ENCODE data around the gene GSG1L2.

The GSG1L2 gene

DNA sequence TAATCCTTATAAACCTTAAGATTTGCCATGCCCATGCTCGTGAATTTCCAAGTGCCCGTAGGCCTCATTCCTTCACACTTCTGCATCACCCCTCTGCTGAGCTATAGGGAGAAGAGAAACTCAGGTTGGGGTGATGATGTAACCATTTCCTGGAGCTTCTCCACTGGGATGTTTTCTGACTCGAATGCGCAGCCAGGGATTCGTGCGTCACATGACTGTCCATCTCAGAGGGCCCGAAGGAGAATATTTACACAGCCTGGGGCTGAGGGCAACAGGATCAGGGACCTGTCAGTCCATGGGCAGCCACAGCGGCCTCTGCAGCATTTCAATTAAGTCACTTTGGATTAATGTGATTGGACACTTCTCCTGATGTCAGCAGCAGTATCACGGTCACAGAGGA is 8.7 kb downstream of the GSG1L2 start:
- no peaks in the 10 kb centered on the region for H3K36me3 Mint-ChIP-seq
- H3K27ac Mint-ChIP-seq = no peak overlapping the region
- no peak overlapping the region for H3K4me3 Mint-ChIP-seq

GRCh38 chr17:9811537-9811936 is 10.3 kb downstream of the GSG1L2 start:
- Mint-ChIP-seq H3K27me3 (peaks cover 0 to 4% of the 10 kb centered on the region in 2 donors), H3K36me3 (no peaks in the 10 kb centered on the region), H3K4me1 (peaks cover 0 to 4% of the 10 kb centered on the region in 2 donors), H3K9me3 (peaks cover 5 to 6% of the 10 kb centered on the region in 2 donors), H3K4me3 (no peak overlapping the region), H3K27ac (no peak overlapping the region)
- DNase-seq (no peak), ATAC-seq (replicated peaks) (no peak)

More for the DNA sequence above, 8.7 kb downstream of the GSG1L2 start:
- peaks cover 6% of the 10 kb centered on the region in 2 donors for H3K9me3 Mint-ChIP-seq
- no peak for ATAC-seq (replicated peaks)
- peaks cover 0 to 6% of the 10 kb centered on the region in 2 donors for H3K4me1 Mint-ChIP-seq
- no peak for DNase-seq
- H3K27me3 Mint-ChIP-seq = no peaks in the 10 kb centered on the region

DNA sequence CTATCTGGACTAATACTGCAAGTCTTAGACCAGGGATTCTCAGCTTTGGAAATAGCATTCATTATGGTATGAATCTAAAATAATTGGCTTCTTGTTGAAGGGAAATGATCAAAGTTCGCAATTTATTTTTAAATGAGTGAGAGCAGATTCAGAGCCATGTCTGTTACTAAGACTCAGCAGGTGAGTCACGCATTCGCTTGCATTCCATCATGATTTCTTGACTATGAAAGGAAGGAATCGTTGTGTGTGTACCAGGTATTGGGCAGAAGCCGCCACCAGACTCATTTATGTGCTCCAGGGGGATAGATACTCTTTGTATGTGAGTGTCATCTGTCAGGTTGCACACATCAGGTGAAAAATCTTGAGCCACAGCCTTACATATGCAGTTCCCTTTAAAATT is 10.8 kb downstream of the GSG1L2 start:
- no peak overlapping the region for H3K4me3 Mint-ChIP-seq
- H3K36me3 Mint-ChIP-seq = no peaks in the 10 kb centered on the region
- H3K4me1 Mint-ChIP-seq = no peaks in the 10 kb centered on the region
- H3K27me3 Mint-ChIP-seq = peaks cover 0 to 4% of the 10 kb centered on the region in 2 donors
- no peak overlapping the region for H3K27ac Mint-ChIP-seq
- H3K9me3 Mint-ChIP-seq = peaks cover under 1 to 1% of the 10 kb centered on the region in 2 donors
- ATAC-seq (replicated peaks) (no peak), DNase-seq (no peak)

DNA sequence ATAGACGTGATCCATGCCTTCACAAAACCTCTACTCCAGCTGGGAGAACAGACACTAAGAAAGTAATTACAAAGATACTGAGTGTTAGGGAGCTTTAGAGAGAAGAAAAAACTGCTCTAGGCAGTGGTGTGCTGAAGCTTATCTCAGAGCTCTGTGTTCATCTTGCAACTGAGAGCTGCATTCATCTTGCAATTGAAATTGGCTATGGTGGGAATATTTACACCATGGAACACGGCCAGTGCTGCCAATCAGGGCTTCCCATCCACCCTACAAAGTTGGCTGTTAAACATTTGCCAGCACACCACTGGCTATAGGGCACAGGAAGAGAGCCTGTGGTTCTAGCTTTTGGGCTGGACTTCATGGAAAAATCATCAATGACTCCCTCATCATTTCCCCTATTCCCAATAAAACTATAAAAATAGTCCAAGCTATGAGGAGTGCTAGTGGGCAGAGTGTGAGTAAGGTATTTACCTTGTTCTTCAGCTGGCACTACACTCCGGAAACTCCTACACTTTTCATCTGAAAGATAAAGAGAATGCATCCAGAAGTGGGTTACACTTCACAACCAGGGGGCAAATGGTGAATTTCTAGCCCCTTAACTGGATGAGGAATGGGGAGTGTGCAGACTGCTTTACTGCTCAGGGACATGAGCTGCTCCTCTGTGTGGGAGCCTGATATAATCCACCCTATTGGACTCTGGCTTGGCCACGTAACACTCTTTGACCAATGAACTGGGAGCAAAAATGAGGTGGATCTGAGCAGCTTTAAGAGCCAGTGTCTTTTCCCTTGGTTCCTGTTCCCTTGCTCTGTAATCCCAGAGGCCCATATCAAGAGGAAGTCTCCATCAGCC is 11.6 kb downstream of the GSG1L2 start:
- ATAC-seq (replicated peaks) (no peak), DNase-seq (no peak)
- H3K4me1 Mint-ChIP-seq = no peaks in the 10 kb centered on the region
- H3K36me3 Mint-ChIP-seq = no peaks in the 10 kb centered on the region
- H3K4me3 Mint-ChIP-seq = no peak overlapping the region
- peaks cover 0 to 4% of the 10 kb centered on the region in 2 donors for H3K27me3 Mint-ChIP-seq
- peaks cover 0 to 1% of the 10 kb centered on the region in 2 donors for H3K9me3 Mint-ChIP-seq
- H3K27ac Mint-ChIP-seq = no peak overlapping the region

DNA sequence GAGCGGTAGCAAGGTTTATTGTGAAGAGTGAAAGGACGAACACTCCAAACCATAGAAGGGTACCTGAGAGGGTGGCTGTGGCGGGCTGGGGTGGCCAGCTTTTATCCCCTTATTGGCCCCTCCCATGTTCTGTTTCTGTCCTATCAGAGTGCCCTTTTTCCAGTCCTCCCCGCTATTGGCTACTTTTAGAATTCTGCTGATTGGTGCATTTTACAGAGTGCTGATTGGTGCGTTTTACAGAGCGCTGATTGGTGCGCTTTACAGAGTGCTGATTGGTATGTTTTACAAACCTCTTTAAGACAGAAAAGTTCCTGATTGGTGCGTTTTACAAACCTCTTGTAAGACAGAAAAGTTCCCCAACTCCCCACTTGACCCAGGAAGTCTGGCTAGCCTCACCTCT is 12.5 kb downstream of the GSG1L2 start:
- peaks cover 3 to 4% of the 10 kb centered on the region in 2 donors for H3K9me3 Mint-ChIP-seq
- H3K4me1 Mint-ChIP-seq = no peaks in the 10 kb centered on the region
- H3K36me3 Mint-ChIP-seq = no peaks in the 10 kb centered on the region
- no peak overlapping the region for H3K4me3 Mint-ChIP-seq
- peaks cover 0 to 4% of the 10 kb centered on the region in 2 donors for H3K27me3 Mint-ChIP-seq
- H3K27ac Mint-ChIP-seq = no peak overlapping the region
- DNase-seq (no peak), ATAC-seq (replicated peaks) (no peak)

DNA sequence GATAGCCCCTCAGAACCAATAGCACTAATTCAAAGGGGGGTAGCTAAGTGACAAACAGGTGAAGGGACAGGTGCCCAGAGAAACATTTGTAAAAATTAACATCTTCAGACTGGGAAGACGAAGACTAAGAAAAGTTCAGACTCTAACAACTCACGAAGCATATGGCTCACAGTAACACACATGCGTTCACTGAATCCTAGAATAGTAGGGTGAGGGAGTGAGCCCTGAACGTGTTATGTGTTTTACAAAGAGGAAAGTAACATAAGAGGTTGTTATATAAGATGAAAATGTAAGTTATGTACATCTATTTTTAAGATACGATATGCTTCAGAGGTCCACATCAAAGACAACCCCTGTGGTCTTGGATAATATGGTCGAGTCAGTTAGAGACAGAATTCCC is 15.2 kb downstream of the GSG1L2 start:
- Mint-ChIP-seq H3K4me1 (no peaks in the 10 kb centered on the region), H3K4me3 (no peak overlapping the region), H3K27me3 (peaks cover 4 to 5% of the 10 kb centered on the region in 2 donors), H3K27ac (no peak overlapping the region), H3K36me3 (no peaks in the 10 kb centered on the region), H3K9me3 (peaks cover 3% of the 10 kb centered on the region in 2 donors)
- DNase-seq (no peak), ATAC-seq (replicated peaks) (no peak)

DNA sequence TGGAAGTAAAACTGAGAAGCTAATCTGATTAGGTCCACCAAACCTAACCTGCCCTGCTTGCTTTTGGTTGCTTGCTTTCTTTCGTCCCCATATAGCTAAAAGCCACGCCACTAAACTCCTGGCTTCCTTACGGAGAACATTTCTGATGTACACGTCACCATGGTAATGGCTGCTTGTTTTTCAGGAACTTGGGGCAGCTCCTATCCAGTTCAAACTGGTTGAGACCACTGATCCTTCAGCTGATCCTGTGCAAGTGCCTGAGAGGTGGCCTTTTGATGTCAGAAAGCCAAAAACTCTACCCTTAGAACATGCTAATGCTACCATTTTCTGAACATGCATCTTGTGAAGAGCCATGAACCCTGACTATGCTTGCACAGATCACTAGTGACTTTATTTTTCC is 16.1 kb downstream of the GSG1L2 start:
- Mint-ChIP-seq H3K9me3 (peaks cover 3% of the 10 kb centered on the region in 2 donors), H3K27ac (no peak overlapping the region)

DNA sequence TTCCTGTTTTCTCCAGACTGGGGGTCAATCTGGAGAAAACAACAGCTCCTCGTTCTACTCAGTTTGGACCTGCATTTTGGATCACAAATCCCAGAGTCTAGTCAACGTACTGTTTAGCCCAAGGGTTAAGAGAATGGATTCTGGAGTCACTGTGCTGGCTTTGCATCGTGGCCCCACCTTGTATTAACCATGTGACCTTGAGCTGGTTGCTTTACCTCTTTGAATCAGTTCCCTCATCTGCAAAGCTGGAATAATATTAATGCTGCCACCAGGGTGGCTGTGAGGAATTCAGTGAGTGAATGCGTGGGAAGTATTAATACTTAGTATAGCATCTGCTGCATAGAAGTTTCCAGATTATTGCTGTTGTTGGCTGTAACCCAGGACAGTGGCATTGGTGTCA is 19.2 kb downstream of the GSG1L2 start:
- H3K4me3 Mint-ChIP-seq = no peak overlapping the region
- H3K9me3 Mint-ChIP-seq = peaks cover 3% of the 10 kb centered on the region in 2 donors
- H3K4me1 Mint-ChIP-seq = no peaks in the 10 kb centered on the region
- H3K27ac Mint-ChIP-seq = no peak overlapping the region
- ATAC-seq (replicated peaks) = no peak
- H3K27me3 Mint-ChIP-seq = peaks cover 15 to 17% of the 10 kb centered on the region in 2 donors
- DNase-seq = no peak
- H3K36me3 Mint-ChIP-seq = no peaks in the 10 kb centered on the region

More for the DNA sequence above, 16.1 kb downstream of the GSG1L2 start:
- DNase-seq (no peak), ATAC-seq (replicated peaks) (no peak)
- Mint-ChIP-seq H3K27me3 (peaks cover 4 to 5% of the 10 kb centered on the region in 2 donors), H3K36me3 (no peaks in the 10 kb centered on the region), H3K4me1 (no peaks in the 10 kb centered on the region), H3K4me3 (no peak overlapping the region)

GRCh38 chr17:9802294-9802693 is 19.6 kb downstream of the GSG1L2 start:
- DNase-seq (no peak), ATAC-seq (replicated peaks) (no peak)
- Mint-ChIP-seq H3K9me3 (peaks cover 3% of the 10 kb centered on the region in 2 donors), H3K36me3 (no peaks in the 10 kb centered on the region), H3K4me1 (no peaks in the 10 kb centered on the region), H3K27me3 (peaks cover 16 to 21% of the 10 kb centered on the region in 2 donors), H3K27ac (no peak overlapping the region), H3K4me3 (no peak overlapping the region)

DNA sequence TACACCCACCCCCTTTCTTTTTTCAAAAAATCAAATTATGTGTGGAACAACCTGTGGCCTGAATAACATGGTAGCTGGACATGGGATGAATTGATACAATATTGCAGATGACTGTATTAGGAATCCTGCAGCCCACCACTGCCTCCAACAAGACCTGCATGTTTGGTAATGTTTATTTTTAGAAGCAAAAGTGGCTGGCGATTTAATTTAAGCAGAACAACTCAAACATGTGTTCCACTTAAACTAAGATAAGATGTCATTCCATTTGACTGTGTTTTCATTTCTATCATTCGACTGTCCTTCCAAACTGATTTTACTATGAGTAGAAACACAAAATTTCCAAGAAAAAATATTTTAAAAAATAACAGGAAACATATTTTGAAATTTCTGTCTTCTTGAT is 20.4 kb downstream of the GSG1L2 start:
- peaks cover 19 to 27% of the 10 kb centered on the region in 2 donors for H3K27me3 Mint-ChIP-seq
- H3K9me3 Mint-ChIP-seq = peaks cover 3% of the 10 kb centered on the region in 2 donors
- no peaks in the 10 kb centered on the region for H3K4me1 Mint-ChIP-seq
- DNase-seq = no peak
- no peak overlapping the region for H3K4me3 Mint-ChIP-seq
- no peak overlapping the region for H3K27ac Mint-ChIP-seq
- H3K36me3 Mint-ChIP-seq = no peaks in the 10 kb centered on the region
- no peak for ATAC-seq (replicated peaks)

DNA sequence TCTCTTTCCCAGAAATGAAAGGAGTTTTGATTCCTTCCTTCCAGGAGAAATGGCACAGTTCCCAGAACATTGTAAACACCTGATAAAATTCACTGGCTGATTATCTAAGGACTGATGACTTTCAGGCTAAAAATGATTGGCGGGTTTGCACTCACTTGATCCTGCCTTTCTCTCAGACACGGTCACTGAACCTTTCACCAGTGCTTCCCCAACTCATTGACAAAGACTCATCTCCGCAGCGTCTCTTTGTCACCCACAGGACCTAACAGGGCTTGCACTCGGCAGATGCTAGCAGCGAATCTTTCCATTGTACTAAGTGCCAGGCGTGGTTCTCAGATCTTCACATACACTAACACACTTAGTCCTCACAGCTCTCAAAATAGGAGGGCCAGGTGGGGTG is 23.2 kb downstream of the GSG1L2 start:
- peaks cover 30 to 35% of the 10 kb centered on the region in 2 donors for H3K27me3 Mint-ChIP-seq
- H3K27ac Mint-ChIP-seq = no peak overlapping the region
- no peaks in the 10 kb centered on the region for H3K4me1 Mint-ChIP-seq
- no peak overlapping the region for H3K4me3 Mint-ChIP-seq
- no peaks in the 10 kb centered on the region for H3K9me3 Mint-ChIP-seq
- no peaks in the 10 kb centered on the region for H3K36me3 Mint-ChIP-seq
- ATAC-seq (replicated peaks) = no peak
- no peak for DNase-seq

- Mint-ChIP-seq H3K4me1 (no peaks in the 10 kb centered on the region), H3K27me3 (peaks cover 30 to 35% of the 10 kb centered on the region in 2 donors), H3K4me3 (no peak overlapping the region), H3K9me3 (no peaks in the 10 kb centered on the region), H3K36me3 (no peaks in the 10 kb centered on the region), H3K27ac (no peak overlapping the region)
- no peak for ATAC-seq (replicated peaks)
- DNase-seq = no peak
These were observed 23.9 kb downstream of the GSG1L2 start for GRCh38 chr17:9798008-9798407.

DNA sequence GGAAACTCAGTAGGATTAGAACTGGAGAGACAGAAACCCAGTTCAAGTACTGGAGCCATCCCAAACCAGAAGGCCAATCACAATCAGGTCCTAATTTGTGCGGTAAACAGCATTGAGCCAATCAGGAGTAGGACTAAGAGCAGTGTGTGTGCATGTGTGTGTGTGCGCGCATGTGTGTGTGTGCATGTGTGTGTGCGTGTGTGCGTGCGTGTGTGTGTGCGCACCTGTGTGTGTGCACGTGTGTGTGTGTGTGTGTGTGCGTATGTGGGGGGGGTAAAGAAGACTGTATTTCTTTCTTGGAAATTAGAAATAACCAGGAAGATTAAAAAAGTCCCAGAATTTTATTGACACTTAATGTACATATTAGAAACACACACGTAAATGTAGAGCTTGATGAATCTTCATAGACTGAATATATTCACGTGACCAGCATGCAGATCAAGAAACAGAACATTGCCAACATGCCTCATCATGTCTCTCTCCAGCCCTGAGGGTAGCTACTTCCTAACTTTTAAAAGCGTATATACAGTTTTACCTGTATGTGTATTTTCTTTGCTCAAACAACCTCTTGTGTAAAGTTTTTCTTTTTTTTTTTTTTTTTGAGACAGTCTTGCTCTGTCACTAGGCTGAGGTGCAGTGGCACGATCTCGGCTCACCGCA is 29.6 kb downstream of the GSG1L2 start:
- no peaks in the 10 kb centered on the region for H3K36me3 Mint-ChIP-seq
- H3K4me3 Mint-ChIP-seq = no peak overlapping the region
- ATAC-seq (replicated peaks) (no peak), DNase-seq (no peak)
- no peaks in the 10 kb centered on the region for H3K4me1 Mint-ChIP-seq
- H3K27me3 Mint-ChIP-seq = peaks cover 15 to 25% of the 10 kb centered on the region in 2 donors
- H3K27ac Mint-ChIP-seq = no peak overlapping the region
- H3K9me3 Mint-ChIP-seq = no peaks in the 10 kb centered on the region

DNA sequence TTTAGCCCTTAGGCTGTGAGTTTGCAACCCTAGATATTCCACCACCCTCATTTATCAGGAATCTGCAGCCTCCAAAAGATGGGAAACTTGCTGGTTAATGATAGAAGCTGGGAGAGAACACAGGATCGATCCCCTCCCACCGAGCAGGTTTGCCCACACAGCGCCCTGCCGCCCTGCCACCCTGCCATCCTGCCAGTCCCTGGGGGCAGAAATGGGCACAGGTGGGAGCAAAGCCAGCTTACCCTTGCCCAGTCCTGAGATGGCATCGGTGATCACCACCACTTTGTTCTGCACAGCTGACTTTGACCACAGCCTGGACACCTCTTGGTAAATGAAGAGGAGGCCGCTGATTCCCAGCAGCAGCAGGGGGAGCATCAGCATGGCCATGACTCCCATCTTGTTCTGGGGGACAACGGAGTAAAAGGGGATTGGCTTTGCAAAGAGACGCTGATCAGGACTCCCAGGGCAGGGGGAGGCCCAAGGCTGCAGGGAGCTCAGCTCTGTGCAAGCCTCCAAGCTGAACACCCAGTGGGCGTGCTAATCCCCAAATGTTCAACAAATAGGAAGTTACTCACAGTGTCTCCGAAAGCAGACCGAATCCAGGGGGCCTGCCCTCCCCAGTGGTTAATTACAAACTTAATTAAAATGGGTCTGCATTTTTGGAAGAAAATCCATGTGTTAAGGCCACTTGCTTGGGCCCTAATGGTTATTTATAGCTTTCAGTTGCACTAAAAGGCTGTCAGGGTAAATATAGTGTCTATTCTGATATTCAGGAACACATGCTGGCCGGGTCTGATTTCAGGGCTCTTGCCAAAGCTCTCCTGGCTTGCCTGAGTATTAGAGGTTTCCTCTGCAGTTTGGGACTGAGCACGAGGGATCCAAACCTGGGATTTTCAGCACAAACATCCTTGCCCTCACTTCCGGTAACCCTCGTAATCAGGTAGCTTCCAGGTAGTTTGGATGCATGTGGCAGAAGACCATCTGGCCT is 30.7 kb downstream of the GSG1L2 start, which contains the start of gene DHRS7C:
DHRS7C (minus strand) TSS at position 704 of the 988 bp plus-strand sequence; CDS start at position 396, 308 bp downstream.
- Mint-ChIP-seq H3K4me1 (no peaks in the 10 kb centered on the region), H3K27me3 (peaks cover 11 to 15% of the 10 kb centered on the region in 2 donors), H3K4me3 (no peak within 1 kb of the TSS), H3K36me3 (no peaks in the 10 kb centered on the region), H3K9me3 (no peaks in the 10 kb centered on the region), H3K27ac (no peak within 1 kb of the TSS)
- no peak for ATAC-seq (replicated peaks)
- DNase-seq = no peak

Measured in stimulated activated naive B cell treated with anti-CD40 and anti-IgM and Interleukin-4, amounts not matched to agents 10 μg/mL and 1 μg/mL and 100 μg/mL, for 72 hours (primary cell).